ENCODE results near the gene RPLP1. TPM values are rescaled to one million over a fixed set of nuclear protein-coding genes. Genes with fewer than 3 reads are reported as not detected.
"Not testable (repeated sequence)": the region's sequence is repeated elsewhere in the genome, so short reads cannot be mapped to it uniquely, and the experiment has no call there.

The RPLP1 gene
- total and polyA plus RNA-seq, 3 donors from 2014 or later: 245 to 1,127 (median 513) TPM

DNA sequence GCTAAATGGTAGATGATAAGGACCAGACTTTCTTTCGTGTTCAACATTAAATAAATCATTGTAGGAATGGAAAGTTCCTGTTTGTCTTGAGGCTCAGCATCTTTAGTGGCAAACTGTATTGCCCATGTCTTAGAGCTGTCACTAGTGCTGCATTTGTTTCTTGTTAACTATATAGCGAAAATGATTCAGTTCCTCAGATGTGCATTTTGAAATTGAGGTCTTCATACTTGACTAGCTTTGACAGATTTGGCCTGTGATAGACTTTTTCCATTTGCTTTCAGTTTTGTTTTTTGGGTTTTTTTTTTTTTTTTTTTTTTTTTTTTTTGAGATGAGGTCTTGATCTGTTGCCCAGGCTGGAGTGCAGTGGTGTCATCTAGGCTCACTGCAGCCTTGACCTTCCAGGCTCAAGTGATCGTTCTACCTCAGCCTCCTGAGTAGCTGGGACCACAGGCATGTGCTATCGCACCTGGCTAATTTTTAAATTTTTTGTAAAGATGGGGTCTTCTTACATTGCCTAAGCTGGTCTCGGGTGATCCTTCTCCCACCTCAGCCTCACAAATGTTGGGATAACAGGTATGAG lies 9.5 kb upstream of the RPLP1 start:
- Histone ChIP-seq H3K4me3 (no peak overlapping the region), H3K4me1 (no peaks in the 10 kb centered on the region), H3K9me3 (no peaks in the 10 kb centered on the region), H3K27ac (no peak overlapping the region), H3K27me3 (no peaks in the 10 kb centered on the region), H3K36me3 (ENCODE audit: low read depth, missing control alignments) (no peaks in the 10 kb centered on the region)
- intact Hi-C loops (cut with DNase I; ENCODE audit: low total_unique reads): no loop called here
- WGBS, 2 donors: 84 to 85% methylated on average over 5 of the region's 5 CpGs
- TF ChIP-seq CTCF (IDR thresholded peaks at IDR 0.05): no peak
- TF ChIP-seq POLR2A (IDR thresholded peaks at IDR 0.05): no peak
- no peak for DNase-seq

DNA sequence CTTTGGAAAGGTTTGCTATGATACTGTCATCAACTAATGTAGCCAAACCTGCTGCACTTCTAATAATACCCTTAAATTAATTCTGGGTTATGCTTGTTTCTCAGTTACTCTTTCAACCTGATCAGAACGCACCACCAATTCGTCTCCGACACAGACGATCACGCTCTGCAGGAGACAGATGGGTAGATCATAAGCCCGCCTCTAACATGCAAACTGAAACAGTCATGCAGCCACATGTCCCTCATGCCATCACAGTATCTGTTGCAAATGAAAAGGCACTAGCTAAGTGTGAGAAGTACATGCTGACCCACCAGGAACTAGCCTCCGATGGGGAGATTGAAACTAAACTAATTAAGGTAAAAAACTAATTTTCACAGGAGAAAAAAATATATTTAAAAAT lies 7.9 kb upstream of the RPLP1 start:
- DNase-seq: no peak
- Histone ChIP-seq H3K27me3 (no peaks in the 10 kb centered on the region), H3K4me3 (no peak overlapping the region), H3K4me1 (no peaks in the 10 kb centered on the region), H3K36me3 (ENCODE audit: low read depth, missing control alignments) (no peaks in the 10 kb centered on the region), H3K9me3 (no peaks in the 10 kb centered on the region), H3K27ac (no peak overlapping the region)
- TF ChIP-seq CTCF (IDR thresholded peaks at IDR 0.05): no peak
- TF ChIP-seq POLR2A (IDR thresholded peaks at IDR 0.05): no peak
- intact Hi-C loops (cut with DNase I; ENCODE audit: low total_unique reads): no loop called here
- 95 to 97% methylated on average over 7 of the region's 7 CpGs for WGBS, 2 donors

DNA sequence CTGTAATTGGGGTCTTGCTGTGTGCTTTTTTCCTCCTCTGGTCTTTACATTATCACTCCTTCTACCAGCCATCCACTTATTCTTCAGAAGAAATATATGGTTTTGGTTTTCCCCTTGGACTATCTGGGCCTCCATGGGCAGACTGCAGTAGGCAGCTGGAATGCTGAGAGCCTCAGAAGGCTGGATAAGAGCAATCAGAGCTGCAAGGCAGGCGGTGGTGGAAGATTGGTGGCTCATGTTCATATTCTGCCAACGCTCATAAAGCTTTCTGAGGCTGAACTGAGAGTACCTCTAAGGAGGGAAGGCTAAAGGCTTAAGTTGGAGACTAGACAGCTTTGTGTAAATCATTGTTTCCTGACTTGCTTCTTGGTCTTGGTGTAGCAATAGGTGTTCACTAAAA lies 5.7 kb upstream of the RPLP1 start:
- no peak for TF ChIP-seq CTCF (IDR thresholded peaks at IDR 0.05)
- TF ChIP-seq POLR2A (IDR thresholded peaks at IDR 0.05): no peak
- peaks cover 8% of the 10 kb centered on the region for H3K4me1 ChIP-seq
- no peak for DNase-seq
- no peak overlapping the region for H3K4me3 ChIP-seq
- 82 to 85% methylated on average over 2 of the region's 2 CpGs for WGBS, 2 donors
- no peaks in the 10 kb centered on the region for H3K27me3 ChIP-seq
- H3K9me3 ChIP-seq: no peaks in the 10 kb centered on the region
- intact Hi-C loops (cut with DNase I; ENCODE audit: low total_unique reads): no loop called here
- H3K27ac ChIP-seq: no peak overlapping the region
- H3K36me3 ChIP-seq (ENCODE audit: low read depth, missing control alignments): no peaks in the 10 kb centered on the region

DNA sequence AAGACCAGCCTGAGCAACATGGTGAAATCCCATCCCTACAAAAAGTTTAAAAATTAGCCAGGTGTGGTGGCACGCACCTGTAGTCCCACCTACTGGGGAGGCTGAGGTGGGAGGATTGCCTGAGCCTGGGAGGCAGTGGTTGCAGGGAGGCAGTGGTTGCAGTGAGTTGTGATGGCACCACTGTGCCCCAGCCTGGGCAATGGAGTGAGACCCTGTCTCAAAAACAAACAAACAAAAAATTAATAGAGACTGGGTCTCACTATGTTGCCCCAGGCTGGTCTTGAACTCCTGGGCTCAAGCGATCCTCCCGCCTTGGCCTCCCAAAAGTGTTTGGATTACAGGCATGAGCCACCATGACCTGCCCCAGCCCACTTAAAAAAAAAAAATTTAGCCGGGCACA lies 2.4 kb upstream of the RPLP1 start:
- intact Hi-C loops (cut with DNase I; ENCODE audit: low total_unique reads); H3K27me3 ChIP-seq; H3K9me3 ChIP-seq; DNase-seq; H3K4me3 ChIP-seq; H3K27ac ChIP-seq; H3K36me3 ChIP-seq (ENCODE audit: low read depth, missing control alignments): not testable (repeated sequence)
- peaks cover 29% of the 10 kb centered on the region for H3K4me1 ChIP-seq
- 97 to 98% methylated on average over 4 of the region's 4 CpGs for WGBS, 2 donors

DNA sequence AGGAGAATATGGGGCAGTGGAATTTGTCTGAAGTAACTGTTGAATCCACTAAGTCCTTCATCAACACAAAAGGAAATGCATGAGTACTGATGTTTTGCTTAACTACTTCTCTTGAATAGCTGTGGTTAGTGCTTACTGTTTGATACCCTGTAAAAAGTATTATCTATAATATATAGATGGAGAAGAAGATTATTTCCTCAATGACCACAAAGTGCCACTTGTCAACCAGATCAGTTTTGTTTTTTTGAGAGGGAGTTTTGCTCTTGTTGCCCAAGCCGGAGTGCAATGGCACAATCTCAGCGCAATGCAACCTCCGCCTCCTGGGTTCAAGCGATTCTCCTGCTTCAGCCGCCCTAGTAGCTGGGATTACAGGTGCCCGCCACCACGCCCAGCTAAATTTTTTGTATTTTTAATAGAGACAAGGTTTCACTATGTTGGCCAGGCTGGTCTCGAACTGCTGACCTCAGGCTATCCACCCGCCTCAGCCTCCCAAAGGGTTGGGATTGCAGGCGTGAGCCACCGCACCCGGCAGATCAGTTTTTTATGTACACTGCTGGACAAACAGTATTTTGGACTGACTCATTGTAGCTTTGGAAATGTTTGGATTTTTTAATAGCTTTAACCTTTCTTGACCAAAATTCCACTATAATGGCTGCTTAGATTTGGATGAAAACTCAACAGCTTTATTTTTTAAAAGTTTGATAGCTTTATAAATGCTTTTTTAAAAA lies 1.5 kb upstream of the RPLP1 start:
- Histone ChIP-seq H3K27me3 (no peaks in the 10 kb centered on the region), H3K27ac (peak overlapping the region in 1 of 2 donors; percentile 91), H3K4me3 (peak overlapping the region in 1 of 2 donors; percentile 92), H3K36me3 (ENCODE audit: low read depth, missing control alignments) (no peaks in the 10 kb centered on the region), H3K9me3 (no peaks in the 10 kb centered on the region), H3K4me1 (peaks cover 29% of the 10 kb centered on the region)
- DNase-seq: no peak
- 62 to 82% methylated on average over 12 of the region's 12 CpGs for WGBS, 2 donors
- intact Hi-C loops (cut with DNase I; ENCODE audit: low total_unique reads): no loop called here
- TF ChIP-seq CTCF (IDR thresholded peaks at IDR 0.05): no peak
- no peak for TF ChIP-seq POLR2A (IDR thresholded peaks at IDR 0.05)

Data from testis (tissue), 3 donors.